ENCODE data around the gene LYSET.
"Not testable (repeated sequence)": the region's sequence is repeated elsewhere in the genome, so short reads cannot be mapped to it uniquely, and the experiment has no call there.

LYSET gene

DNA sequence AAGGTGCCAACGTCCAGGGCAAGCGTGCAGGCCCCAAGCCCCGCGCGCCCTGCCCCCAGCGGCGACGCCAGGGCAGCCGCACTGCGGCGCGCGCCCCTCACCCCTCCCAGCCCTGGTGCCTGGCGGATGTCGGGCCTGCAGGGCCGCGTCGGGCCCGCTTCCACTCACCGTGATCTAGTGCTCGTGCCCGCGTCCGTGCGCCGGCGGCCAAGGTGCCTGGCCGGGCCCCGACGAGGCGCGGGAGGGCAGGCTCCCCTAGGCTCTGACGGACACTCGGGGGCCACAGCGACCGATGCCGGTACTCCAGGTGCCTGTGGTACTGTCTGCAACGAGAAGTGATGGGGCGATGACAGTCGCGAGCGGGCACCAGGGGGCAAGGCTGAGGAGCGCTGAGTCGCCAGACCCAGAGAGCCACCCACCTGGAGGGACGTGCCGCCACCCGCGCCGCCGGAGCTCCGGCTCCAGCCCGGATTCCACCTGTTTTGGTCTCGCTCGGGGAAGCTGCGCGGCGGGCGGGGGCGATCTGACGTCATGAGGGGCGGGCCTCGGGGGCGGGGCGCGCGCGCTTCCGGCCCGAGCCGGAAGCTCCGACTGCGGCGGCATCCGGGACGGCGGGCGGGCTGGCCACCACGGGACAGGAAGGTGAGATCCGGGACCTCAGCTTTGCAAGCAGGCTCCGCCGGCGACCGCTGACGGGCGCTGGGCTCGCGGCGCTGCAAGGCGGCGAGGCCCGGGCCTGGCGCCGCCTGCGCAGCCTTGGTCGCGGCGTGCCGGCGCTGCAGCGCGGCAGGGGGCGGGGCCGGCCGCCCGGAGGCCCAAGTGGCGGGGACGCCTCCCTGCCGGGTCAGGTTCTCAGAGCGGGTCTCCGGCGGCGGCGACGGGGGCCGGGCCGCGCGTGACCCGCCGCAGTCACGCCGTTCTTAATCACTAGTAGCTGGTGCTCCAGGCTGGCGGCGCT is at the start of gene LYSET, which contains the start of gene MOAP1:
TSS of gene LYSET (plus strand) at position 927 of the 958 bp plus-strand sequence. CDS start 89 bp downstream, outside the sequence.
TSS of gene MOAP1 (minus strand) at position 507 of the 958 bp plus-strand sequence. CDS start 655 bp downstream, outside the sequence.
- DNase-seq: peak; percentile 93

DNA sequence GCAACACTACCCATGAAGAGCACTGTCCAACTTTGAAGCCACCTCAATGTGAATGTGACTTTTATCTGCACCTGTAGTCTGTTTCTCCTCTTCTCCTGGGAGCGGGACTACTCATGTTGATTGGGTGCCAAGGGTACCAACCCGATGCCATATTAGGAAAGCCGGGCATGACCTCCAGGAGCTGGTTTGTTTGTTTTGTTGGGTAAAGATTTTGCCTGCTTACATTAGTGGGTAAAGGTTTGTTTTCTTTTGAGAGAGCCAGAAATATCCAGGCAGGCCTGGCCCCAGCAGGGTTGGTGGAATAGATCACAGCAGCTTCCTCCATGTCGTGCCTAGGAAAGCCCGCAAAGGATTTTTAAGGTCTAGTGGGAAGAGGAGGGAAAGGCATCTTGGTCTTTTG is 49.7 kb upstream of the LYSET start:
- DNase-seq: no peak

GRCh38 chr14:93136009-93136408 is 49.1 kb upstream of the LYSET start:
- no peak for DNase-seq

DNA sequence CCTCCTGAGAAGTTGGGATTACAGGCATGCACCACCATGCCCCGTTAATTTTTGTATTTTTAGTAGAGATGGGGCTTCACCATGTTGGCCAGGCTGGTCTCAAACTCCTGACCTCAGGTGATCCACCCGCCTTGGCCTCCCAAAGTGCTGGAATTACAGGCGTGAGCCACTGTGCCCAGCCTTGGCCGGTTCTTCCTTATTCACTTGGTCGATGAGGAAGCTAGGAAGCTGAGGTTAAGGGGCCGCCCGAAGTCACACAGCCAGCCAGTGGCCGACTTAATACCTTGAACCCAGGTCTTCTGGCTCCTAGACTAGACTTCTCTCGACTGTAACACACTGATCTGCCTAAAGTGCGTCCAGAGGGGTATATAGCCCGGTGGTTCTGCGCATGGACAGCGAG is 48.6 kb upstream of the LYSET start:
- DNase-seq: not testable (repeated sequence)

DNA sequence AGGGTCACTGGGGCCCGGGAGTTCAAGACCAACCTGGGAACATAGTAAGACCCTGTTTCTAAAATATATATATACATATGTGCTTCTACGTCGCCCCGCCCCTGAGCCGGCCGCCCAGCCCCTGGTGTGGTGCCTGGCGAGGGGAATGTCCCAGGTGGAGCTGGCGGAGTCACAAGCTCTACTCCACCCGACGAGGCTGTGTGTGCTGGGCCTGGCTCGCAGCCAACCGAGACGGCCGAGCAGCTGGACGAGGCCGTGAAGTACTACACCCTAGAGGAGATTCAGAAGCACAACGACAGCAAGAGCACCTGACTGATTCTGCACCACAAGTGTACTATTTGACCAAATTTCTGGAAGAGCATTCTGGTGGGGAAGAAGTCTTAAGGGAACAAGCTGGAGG is 47.3 kb upstream of the LYSET start:
- no peak for DNase-seq

DNA sequence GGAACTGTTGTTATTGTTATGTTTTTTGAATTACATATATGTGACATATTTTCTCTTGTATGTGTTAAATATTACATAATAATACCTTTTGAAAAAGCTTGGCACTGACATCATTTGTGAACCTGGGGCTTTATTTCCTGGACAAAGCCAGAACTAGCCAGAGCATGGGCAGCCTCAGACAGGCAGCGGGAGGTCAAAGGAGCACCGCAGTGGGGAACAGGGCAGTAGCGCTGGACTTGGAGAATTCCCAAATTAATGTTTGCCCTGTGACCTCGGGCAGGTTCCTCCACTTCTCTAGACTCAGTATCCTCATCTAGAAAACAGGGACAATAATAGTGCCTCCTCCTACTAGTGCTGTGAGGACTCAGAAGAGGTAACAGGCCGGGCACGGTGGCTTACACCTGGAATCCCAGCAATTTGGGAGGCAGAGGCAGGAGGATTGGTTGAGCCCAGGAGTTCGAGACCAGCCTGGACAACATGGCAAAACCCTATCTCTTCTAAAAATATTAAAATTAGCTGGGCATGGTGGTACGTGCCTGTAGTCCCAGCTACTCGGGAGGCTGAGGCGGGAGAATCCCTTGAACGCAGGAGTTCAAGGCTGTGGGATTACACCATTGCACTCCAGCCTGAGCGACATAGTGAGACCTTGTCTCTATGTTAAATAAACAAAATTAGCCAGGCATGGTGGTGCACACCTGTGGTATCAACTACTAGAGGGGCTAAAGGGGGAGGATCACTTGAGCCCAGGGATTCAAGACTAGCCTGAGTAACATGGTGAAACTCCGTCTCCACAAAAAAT is 42.1 kb upstream of the LYSET start:
- DNase-seq: no peak

DNA sequence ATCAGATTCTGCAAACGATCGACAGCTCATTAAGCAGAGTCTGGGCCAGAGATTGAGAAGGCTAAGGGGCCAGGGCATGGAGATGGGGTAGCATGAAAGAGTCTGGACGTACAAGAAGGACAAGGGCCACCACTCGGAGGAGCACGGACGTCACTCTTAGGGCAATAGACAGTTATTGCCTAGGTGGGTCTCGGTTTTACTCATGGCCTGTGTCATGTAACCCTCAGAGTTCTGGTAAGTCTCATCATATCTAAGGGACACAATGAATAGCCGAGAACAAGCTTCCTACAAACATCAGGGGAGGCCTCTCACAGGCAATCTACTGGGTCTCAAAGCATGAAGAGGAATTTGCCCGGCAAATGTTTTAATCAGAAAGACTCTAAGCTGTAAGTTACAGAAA is 39.0 kb upstream of the LYSET start:
- DNase-seq: no peak

GRCh38 chr14:93148979-93149378 is 36.1 kb upstream of the LYSET start:
- DNase-seq: no peak

DNA sequence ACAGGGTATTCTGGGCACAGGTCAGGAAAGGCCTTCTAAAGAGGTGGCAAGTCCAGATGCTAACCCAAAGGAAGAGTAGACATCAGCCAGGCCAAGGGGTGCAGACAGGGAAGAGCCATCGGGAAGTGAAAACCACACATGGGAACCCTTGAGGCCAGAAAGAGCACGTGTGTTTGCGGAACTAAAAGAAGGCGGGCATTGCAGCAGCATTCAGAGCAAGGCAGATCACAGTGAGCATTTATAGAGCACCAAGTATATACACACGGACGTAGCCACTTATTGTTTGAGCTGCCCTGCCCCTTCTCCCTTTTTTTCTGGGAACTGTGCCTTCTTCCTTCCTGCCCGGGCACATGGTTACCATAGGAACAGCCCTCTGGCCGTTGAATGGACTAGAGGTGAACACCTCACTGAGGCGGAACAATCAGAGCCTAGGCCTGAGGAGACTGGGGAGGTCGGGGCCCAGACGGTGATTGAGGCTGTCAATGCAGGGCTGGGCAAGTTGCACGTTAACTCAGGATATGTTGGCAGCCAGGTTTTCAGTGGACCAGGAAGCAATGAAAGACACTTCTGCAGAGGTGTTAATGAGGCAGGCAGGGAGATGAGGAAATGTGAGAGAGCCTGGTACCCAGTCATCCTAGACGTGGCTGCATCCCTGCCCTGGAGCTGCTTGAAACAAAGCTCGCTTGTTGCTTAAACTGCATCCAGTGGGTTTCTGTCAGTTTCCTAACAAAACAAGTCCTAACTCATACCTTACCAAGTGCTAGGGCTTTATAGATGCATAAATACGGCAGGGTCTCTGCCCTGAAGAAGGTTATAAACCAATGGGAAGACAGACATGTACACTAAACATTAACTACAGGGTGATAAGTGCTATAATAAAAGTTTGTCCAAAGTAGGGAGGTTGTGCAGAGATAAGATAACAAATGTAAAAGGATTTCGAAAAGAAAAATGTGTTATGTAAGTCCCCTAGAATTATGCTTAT is 34.6 kb upstream of the LYSET start:
- DNase-seq: peak; percentile 67

DNA sequence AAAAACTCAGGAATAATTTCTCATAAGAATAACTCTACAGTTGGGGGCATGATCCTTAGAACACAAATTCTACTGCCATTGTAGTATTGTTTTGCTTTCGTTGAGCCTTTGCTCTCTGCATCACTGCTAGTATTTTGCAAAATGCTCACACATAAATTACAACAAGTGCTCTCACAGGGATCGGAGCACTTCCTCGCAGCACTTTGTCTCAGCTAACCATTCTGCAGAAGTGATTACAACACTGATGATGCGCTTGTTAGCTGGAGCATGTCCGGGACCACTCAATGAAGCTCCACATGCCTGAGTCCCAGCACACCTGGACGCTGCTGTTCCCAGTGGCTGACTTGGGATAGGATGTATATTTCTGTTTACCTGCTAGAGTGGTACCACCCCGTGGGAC is 32.0 kb upstream of the LYSET start:
- peak; percentile 34 for DNase-seq

GRCh38 chr14:93155667-93156066 is 29.4 kb upstream of the LYSET start:
- no peak for DNase-seq

DNA sequence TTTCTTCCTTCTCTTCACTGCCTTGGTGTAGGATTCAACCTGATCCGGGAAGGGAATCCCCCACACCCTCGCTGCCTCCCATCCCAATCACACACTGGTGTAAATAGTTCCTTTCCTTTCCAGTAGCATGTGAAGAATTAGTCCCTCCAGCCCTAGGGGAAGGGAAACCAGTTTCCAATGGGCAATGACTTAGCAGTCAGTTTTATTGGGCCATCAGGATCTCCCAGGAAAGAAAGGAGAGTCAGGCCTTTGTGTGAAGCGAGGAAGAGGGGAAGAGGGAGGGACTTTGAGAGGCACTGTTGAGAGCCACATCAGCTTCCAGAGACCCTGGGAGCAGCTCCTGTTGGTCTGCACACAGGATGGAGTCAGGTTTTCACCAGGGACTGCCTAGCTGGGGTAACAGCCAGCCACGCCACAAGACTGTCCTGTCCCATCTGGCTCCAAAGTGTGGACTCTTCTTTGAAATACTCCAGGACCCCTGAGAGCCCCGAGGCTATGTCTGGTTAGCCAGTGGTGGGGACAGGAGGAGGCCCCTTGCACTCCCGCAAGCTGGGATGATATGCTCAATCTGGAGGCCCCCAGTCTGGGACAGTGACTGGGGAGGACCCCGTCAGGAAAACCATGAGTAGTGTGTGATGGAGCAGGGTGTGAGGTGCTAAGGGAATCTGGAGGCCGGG is 28.3 kb upstream of the LYSET start:
- DNase-seq: no peak

DNA sequence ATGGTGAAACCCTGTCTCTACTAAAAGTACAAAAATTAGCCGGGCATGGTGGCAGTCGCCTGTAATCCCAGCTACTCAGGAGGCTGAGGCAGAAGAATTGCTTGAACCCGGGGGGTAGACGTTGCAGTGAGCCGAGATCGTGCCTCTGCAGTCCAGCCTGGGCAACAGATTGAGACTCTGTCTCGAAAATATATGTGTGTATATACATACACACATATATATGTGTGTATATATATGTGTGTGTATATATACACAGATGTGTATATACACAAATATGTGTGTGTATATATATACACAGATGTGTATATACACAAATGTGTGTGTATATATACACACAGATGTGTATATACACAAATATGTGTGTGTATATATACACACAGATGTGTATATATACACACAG is 26.8 kb upstream of the LYSET start:
- not testable (repeated sequence) for DNase-seq

DNA sequence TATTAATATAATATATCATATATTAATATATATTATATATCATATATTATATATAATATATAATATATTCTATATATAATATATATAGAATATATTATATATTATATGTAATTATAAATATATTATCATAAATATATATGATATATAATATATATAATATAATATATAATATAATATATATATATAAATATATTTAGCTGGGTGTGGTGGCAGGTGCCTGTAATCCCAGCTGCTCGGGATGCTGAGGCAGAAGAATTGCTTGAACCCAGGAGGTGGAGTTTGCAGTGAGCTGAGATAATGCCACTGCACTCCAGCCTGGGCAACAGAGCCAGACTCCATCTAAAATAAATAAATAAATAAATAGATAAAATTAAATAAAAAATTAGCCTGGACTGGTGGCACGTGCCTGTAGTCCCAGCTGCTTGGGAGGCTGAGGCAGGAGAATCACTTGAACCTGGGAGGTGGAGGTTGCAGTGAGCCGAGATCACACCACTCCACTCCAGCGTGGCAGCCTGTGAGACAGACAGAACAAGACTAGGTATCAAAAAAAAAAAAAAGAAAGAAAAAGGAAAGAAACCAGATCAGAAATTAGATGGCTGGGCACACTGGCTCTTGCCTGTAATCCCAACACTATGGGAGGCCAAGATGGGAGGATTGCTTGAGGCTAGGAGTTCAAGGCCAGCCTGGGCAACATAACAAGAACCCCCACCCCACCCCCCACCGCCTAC is 25.3 kb upstream of the LYSET start:
- DNase-seq: not testable (repeated sequence)

GRCh38 chr14:93160353-93160801 is 24.7 kb upstream of the LYSET start:
- peak; percentile 21 for DNase-seq

DNA sequence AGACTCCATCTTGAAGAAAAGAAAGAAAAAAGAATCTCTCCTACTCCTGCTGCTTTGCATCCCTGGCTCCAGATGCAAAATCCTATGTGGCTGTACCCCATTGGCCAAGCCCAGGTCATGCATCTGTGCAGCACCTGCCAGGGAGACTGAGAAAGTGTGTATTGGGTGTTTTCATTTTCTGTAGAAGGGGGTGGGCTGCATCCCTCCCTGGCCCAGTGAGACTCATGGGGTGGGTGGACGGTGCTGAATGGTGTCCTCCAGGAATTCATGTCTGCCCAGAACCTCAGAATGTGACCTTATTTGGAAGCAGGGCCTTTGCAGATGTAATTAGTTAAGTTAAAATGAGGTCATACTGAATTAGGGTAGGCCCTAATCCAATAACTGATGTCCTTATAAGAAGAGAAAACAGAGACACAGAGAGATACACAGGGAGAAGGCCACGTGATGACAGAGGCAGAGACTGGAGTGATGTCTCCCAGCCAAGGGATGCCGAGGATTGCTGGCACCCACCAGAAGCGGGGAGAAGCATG is 23.6 kb upstream of the LYSET start:
- no peak for DNase-seq

GRCh38 chr14:93163564-93163963 is 21.6 kb upstream of the LYSET start:
- no peak for DNase-seq

- not testable (repeated sequence) for DNase-seq
Measured at GRCh38 chr14:93165271-93166265, 19.5 kb upstream of the LYSET start.

DNA sequence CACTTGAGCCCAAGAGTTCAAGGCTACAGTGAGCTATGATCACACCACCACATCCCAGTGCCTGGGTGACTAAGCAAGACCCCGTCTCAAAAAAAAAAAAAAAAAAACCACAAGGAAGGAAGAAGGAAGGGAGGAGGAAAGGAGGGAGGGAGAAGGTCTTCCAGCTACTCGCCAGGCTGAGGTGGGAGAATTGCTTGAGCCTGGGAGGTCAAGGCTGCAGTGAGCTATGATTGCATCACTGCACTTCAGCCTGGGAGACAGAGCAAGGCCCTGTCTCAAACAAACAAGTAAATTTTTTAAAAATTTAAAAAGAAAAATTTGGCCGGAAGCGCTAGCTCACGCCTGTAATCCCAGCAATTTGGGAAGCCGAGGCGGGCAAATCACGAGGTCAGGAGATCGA is 16.5 kb upstream of the LYSET start:
- not testable (repeated sequence) for DNase-seq

Measured in suppressor macrophage treated with lipopolysaccharide for 4 hours (primary cell).